ENCODE results near the gene PLEKHH2. TPM values are rescaled to one million over a fixed set of nuclear protein-coding genes. Genes with fewer than 3 reads are reported as not detected.

The PLEKHH2 gene
- total RNA-seq, 1 experiment from 2014 or later, result 0.93 TPM

DNA sequence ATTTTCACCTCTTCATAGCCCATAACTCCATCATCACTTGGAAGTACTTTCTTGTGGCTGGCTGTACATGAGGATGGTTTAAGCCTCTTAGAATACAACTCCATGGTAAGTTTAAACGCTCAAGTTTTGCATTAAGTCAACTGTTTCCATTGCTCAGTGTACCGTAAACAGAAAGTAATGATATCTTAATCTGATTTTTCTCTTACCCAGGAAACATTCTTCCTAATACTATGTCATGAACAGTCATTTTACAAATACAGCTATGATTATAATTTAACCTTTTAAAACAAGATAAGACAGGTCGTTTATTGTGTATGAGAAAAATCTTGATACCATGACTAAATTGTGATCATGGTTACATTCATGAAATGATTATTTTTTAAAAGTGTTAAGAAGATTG is 125.2 kb downstream of the PLEKHH2 start:
- DNase-seq (ENCODE audit: unreplicated experiment), result no peak
- Mint-ChIP-seq H3K27ac (ENCODE audit: low read depth, unreplicated experiment) (no peak overlapping the region), H3K36me3 (ENCODE audit: insufficient read depth, unreplicated experiment) (no peaks in the 10 kb centered on the region), H3K9me3 (ENCODE audit: unreplicated experiment) (no peaks in the 10 kb centered on the region), H3K4me3 (ENCODE audit: unreplicated experiment) (no peak overlapping the region), H3K4me1 (ENCODE audit: insufficient read depth, unreplicated experiment) (peaks cover 14% of the 10 kb centered on the region), H3K27me3 (ENCODE audit: insufficient read depth, unreplicated experiment) (no peaks in the 10 kb centered on the region)
- POLR2A ChIA-PET, result no interaction called here
- intact Hi-C loops (cut with micrococcal nuclease), result no loop called here
- CTCF ChIA-PET, result no interaction called here
- no TSS peak for BruUV-seq (replicated peaks)
- TF ChIP-seq, protein P1, sequence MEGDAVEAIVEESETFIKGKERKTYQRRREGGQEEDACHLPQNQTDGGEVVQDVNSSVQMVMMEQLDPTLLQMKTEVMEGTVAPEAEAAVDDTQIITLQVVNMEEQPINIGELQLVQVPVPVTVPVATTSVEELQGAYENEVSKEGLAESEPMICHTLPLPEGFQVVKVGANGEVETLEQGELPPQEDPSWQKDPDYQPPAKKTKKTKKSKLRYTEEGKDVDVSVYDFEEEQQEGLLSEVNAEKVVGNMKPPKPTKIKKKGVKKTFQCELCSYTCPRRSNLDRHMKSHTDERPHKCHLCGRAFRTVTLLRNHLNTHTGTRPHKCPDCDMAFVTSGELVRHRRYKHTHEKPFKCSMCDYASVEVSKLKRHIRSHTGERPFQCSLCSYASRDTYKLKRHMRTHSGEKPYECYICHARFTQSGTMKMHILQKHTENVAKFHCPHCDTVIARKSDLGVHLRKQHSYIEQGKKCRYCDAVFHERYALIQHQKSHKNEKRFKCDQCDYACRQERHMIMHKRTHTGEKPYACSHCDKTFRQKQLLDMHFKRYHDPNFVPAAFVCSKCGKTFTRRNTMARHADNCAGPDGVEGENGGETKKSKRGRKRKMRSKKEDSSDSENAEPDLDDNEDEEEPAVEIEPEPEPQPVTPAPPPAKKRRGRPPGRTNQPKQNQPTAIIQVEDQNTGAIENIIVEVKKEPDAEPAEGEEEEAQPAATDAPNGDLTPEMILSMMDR (IDR thresholded peaks at IDR 0.05; ENCODE audit: unreplicated experiment), result no peak

DNA sequence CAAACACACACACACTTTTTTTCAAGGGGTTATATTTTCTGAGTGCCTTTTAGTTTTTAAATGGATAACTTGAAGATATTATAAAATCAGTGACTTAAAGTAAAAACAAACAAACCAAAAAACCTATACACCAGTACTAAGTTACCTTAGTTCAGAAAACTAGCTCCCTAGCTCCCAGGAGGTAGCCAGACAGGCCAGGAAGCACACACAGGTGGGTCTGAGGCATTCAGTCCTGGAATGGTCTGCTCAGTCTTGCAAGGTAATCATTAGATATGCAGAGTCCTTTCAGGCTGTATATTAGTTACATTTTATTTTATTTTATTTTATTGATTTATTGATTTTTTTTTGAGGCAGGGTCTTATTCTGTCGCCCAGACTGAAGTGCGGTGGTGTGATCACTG is 126.0 kb downstream of the PLEKHH2 start:
- Mint-ChIP-seq H3K27me3 (ENCODE audit: insufficient read depth, unreplicated experiment) (no peaks in the 10 kb centered on the region), H3K4me1 (ENCODE audit: insufficient read depth, unreplicated experiment) (peaks cover 14% of the 10 kb centered on the region), H3K4me3 (ENCODE audit: unreplicated experiment) (no peak overlapping the region), H3K9me3 (ENCODE audit: unreplicated experiment) (no peaks in the 10 kb centered on the region), H3K27ac (ENCODE audit: low read depth, unreplicated experiment) (no peak overlapping the region), H3K36me3 (ENCODE audit: insufficient read depth, unreplicated experiment) (no peaks in the 10 kb centered on the region)
- POLR2A ChIA-PET, result no interaction called here
- TF ChIP-seq, protein P1 (IDR thresholded peaks at IDR 0.05; ENCODE audit: unreplicated experiment), result no peak
- no peak for DNase-seq (ENCODE audit: unreplicated experiment)
- BruUV-seq (replicated peaks), result no TSS peak
- CTCF ChIA-PET, result no interaction called here
- intact Hi-C loops (cut with micrococcal nuclease), result no loop called here

GRCh38 chr2:43764086-43764705 is 127.1 kb downstream of the PLEKHH2 start:
- BruUV-seq (replicated peaks), result no TSS peak
- Mint-ChIP-seq H3K27me3 (ENCODE audit: insufficient read depth, unreplicated experiment) (no peaks in the 10 kb centered on the region), H3K27ac (ENCODE audit: low read depth, unreplicated experiment) (no peak overlapping the region), H3K9me3 (ENCODE audit: unreplicated experiment) (no peaks in the 10 kb centered on the region), H3K4me3 (ENCODE audit: unreplicated experiment) (no peak overlapping the region), H3K4me1 (ENCODE audit: insufficient read depth, unreplicated experiment) (peaks cover 7% of the 10 kb centered on the region), H3K36me3 (ENCODE audit: insufficient read depth, unreplicated experiment) (no peaks in the 10 kb centered on the region)
- TF ChIP-seq, protein P1 (IDR thresholded peaks at IDR 0.05; ENCODE audit: unreplicated experiment), result no peak
- no peak for DNase-seq (ENCODE audit: unreplicated experiment)
- POLR2A ChIA-PET, result interaction anchor here (1.2 kb wide), 2 partner anchors 9 to 11 kb away, joined by 3 to 5 read pairs; partner anchors contain the start of gene DYNC2LI1
- intact Hi-C loops (cut with micrococcal nuclease), result no loop called here
- CTCF ChIA-PET, result no interaction called here

DNA sequence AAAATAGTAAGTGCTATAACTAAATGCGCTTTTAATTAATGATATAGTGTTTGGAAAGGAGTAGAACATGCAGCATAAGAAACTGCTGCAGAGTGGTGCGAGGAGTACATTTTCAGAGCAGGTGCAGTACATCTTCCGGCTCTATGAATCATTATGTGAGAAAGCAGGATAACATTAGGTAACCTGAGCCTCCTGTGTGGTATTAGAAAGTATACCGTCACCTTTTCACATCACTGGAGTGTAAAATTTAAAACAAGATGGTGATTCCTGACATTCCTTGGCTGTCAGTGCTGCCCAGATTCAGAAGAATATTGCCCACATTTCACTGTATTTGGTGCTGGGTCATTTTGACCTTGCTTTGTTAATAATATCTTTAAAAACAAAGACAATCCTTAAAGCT is 128.9 kb downstream of the PLEKHH2 start:
- DNase-seq (ENCODE audit: unreplicated experiment), result peak; percentile 9
- TF ChIP-seq, protein P1 (IDR thresholded peaks at IDR 0.05; ENCODE audit: unreplicated experiment), result no peak
- Mint-ChIP-seq H3K27me3 (ENCODE audit: insufficient read depth, unreplicated experiment) (no peaks in the 10 kb centered on the region), H3K27ac (ENCODE audit: low read depth, unreplicated experiment) (no peak overlapping the region), H3K4me1 (ENCODE audit: insufficient read depth, unreplicated experiment) (no peaks in the 10 kb centered on the region), H3K36me3 (ENCODE audit: insufficient read depth, unreplicated experiment) (no peaks in the 10 kb centered on the region), H3K4me3 (ENCODE audit: unreplicated experiment) (no peak overlapping the region), H3K9me3 (ENCODE audit: unreplicated experiment) (no peaks in the 10 kb centered on the region)
- POLR2A ChIA-PET, result no interaction called here
- no TSS peak for BruUV-seq (replicated peaks)
- intact Hi-C loops (cut with micrococcal nuclease), result no loop called here
- CTCF ChIA-PET, result no interaction called here
